HG03521 (cell line): Measurements from ENCODE around the gene ZNF474.

Experiments used
- ATAC-seq: cut with Tn5 transposase; IDR thresholded peaks from one replicate; pipeline ENCODE4 v1.9.1; 2021; ENCODE audit warnings: mild to moderate bottlenecking, moderate library complexity; ENCODE audit not compliant: unreplicated experiment

ZNF474 gene

GRCh38 chr5:122118356-122118948 is 10.9 kb upstream of the ZNF474 start:
- no peak for ATAC-seq

- ATAC-seq: no peak
Observed at GRCh38 chr5:122119205-122119604, 10.1 kb upstream of the ZNF474 start.

GRCh38 chr5:122120493-122120892 is 8.9 kb upstream of the ZNF474 start:
- ATAC-seq: no peak

GRCh38 chr5:122120957-122121356 is 8.4 kb upstream of the ZNF474 start:
- no peak for ATAC-seq

- no peak for ATAC-seq
Observed at GRCh38 chr5:122121479-122122465, 7.6 kb upstream of the ZNF474 start.

- ATAC-seq: no peak
Observed at GRCh38 chr5:122124766-122125165, 4.6 kb upstream of the ZNF474 start.

GRCh38 chr5:122126177-122126755 is 3.1 kb upstream of the ZNF474 start:
- ATAC-seq: no peak

- ATAC-seq: no peak
Observed at GRCh38 chr5:122126756-122127321, 2.5 kb upstream of the ZNF474 start.

- no peak for ATAC-seq
Observed at GRCh38 chr5:122130152-122130551, 806 bp downstream of the ZNF474 start.

GRCh38 chr5:122137702-122138101 is 8.4 kb downstream of the ZNF474 start:
- no peak for ATAC-seq

- no peak for ATAC-seq
Observed at GRCh38 chr5:122138356-122138755, 9.0 kb downstream of the ZNF474 start.

- no peak for ATAC-seq
Observed at GRCh38 chr5:122140900-122141299, 11.6 kb downstream of the ZNF474 start.

GRCh38 chr5:122141751-122142150 is 12.4 kb downstream of the ZNF474 start:
- ATAC-seq: no peak

GRCh38 chr5:122142480-122143164 is 13.3 kb downstream of the ZNF474 start:
- ATAC-seq: no peak

- ATAC-seq: no peak
Observed at GRCh38 chr5:122144236-122144635, 14.9 kb downstream of the ZNF474 start.

- no peak for ATAC-seq
Observed at GRCh38 chr5:122145906-122146305, 16.6 kb downstream of the ZNF474 start.

GRCh38 chr5:122149321-122150090 is 20.2 kb downstream of the ZNF474 start:
- no peak for ATAC-seq

- no peak for ATAC-seq
Observed at GRCh38 chr5:122150215-122150614, 20.9 kb downstream of the ZNF474 start.

- ATAC-seq: no peak
Observed at GRCh38 chr5:122151640-122152039, 22.3 kb downstream of the ZNF474 start.

- no peak for ATAC-seq
Observed at GRCh38 chr5:122152266-122152900, 23.0 kb downstream of the ZNF474 start.
